SK-N-SH (cell line): Measurements from ENCODE around the gene SLX4IP. TPM values are rescaled to one million over a fixed set of nuclear protein-coding genes. Genes with fewer than 3 reads are reported as not detected.

Experiments used
- CTCF ChIA-PET: fragments of 300-600, 350-600 bp; formaldehyde crosslinking; extraction: SDS; loops from one replicate; lab custom pipeline; 2021; lab: Yijun Ruan, JAX
- POLR2A ChIA-PET: fragments of 350-600 bp; sonication (Branson Sonifier 250); formaldehyde crosslinking; extraction: SDS; loops from one replicate; lab custom pipeline; 2020; ENCODE audit warnings: antibody characterized with exemption, inconsistent platforms; lab: Yijun Ruan, JAX
- DNase-seq: peaks from one replicate; pipeline ENCODE4 v3.0.0; 2012
- H2AFZ ChIP-seq: fragments of 200-600 bp; sonication (generic); 2 replicates; pipeline ENCODE4 v1.8.1; 2016; ENCODE audit warnings: antibody characterized with exemption, mild to moderate bottlenecking, low read depth
- H3F3A ChIP-seq: fragments of 200-600 bp; sonication (generic); replicated peaks from 2 replicates; pipeline ENCODE3; 2016; ENCODE audit warnings: antibody characterized with exemption, mild to moderate bottlenecking; ENCODE audit not compliant: insufficient read depth
- H3K27ac ChIP-seq, 2 experiments: fragments of 200-500 bp in 1 of 2; fragments of 200-600 bp in 1 of 2; sonication (Bioruptor generic) in 1 of 2; sonication (generic), shearing (Covaris generic) in 1 of 2; 2 replicates each; pipeline versions ENCODE4 v1.5.1 to v1.6.1; 2014 to 2016; ENCODE audit warnings: low read depth in 2 of 2, inconsistent platforms in 1 of 2, low read length in 1 of 2, mild to moderate bottlenecking in 1 of 2, mixed read lengths in 1 of 2
- H3K27me3 ChIP-seq: fragments of 200-600 bp; sonication (generic), shearing (Covaris generic); 2 replicates; pipeline ENCODE4 v1.6.1; 2016; ENCODE audit warnings: mixed run types; ENCODE audit not compliant: insufficient read depth
- H3K36me3 ChIP-seq, 2 experiments: fragments of 200-500 bp in 1 of 2; fragments of 200-600 bp in 1 of 2; sonication (Bioruptor generic) in 1 of 2; sonication (generic) in 1 of 2; replicated peaks in 1 of 2; 2 replicates each; pipeline versions ENCODE3 to v1.5.1; 2014 to 2016; ENCODE audit warnings: low read length in 1 of 2, mild to moderate bottlenecking in 1 of 2; ENCODE audit not compliant: insufficient read depth in 2 of 2, control insufficient read depth in 1 of 2
- H3K4me1 ChIP-seq, 2 experiments: fragments of 200-500 bp in 1 of 2; fragments of 200-600 bp in 1 of 2; sonication (Bioruptor generic) in 1 of 2; sonication (generic), shearing (Covaris generic) in 1 of 2; 2 replicates each; pipeline versions ENCODE4 v1.5.1 to v1.6.1; 2014 to 2016; ENCODE audit warnings: low read depth in 1 of 2, low read length in 1 of 2, mixed run types in 1 of 2; ENCODE audit not compliant: insufficient read depth in 2 of 2, control insufficient read depth in 1 of 2
- H3K4me2 ChIP-seq: fragments of 200-600 bp; sonication (generic), shearing (Covaris generic); 2 replicates; pipeline ENCODE4 v1.6.1; 2017; ENCODE audit warnings: mixed run types
- H3K4me3 ChIP-seq, 2 experiments: fragments of 200-500 bp in 1 of 2; fragments of 200-600 bp in 1 of 2; sonication (Bioruptor generic) in 1 of 2; sonication (generic), shearing (Covaris generic) in 1 of 2; 2 replicates each; pipeline versions ENCODE4 v1.5.1 to v1.8.1; 2014 to 2016; ENCODE audit warnings: low read depth in 2 of 2, inconsistent platforms in 1 of 2, low read length in 1 of 2, mild to moderate bottlenecking in 1 of 2, mixed read lengths in 1 of 2, moderate library complexity in 1 of 2
- H3K79me2 ChIP-seq: fragments of 200-600 bp; sonication (generic); 2 replicates; pipeline ENCODE4 v1.8.1; 2017; ENCODE audit warnings: mild to moderate bottlenecking; ENCODE audit not compliant: insufficient read depth
- H3K9ac ChIP-seq: fragments of 200-600 bp; sonication (generic); 2 replicates; pipeline ENCODE4 v1.6.1; 2017; ENCODE audit warnings: mixed run types
- H3K9me2 ChIP-seq: fragments of 200-600 bp; sonication (generic); 2 replicates; pipeline ENCODE4 v1.6.1; 2017; ENCODE audit warnings: mixed run types
- H3K9me3 ChIP-seq: fragments of 200-600 bp; sonication (generic); 2 replicates; pipeline ENCODE4 v1.6.1; 2017; ENCODE audit warnings: mixed run types, mild to moderate bottlenecking, moderate library complexity
- H4K20me1 ChIP-seq: fragments of 200-600 bp; sonication (generic); 2 replicates; pipeline ENCODE4 v1.6.1; 2017; ENCODE audit warnings: mild to moderate bottlenecking, mixed run types; ENCODE audit not compliant: insufficient read depth
- EP300 ChIP-seq, 2 experiments: IDR thresholded peaks; 2 replicates each; pipeline versions ENCODE4 v1.4.0 to v1.6.1; 2012; ENCODE audit warnings: borderline replicate concordance in 1 of 2, low read depth in 1 of 2, low read length in 1 of 2
- FOSL2 ChIP-seq: IDR thresholded peaks from 2 replicates; pipeline ENCODE4 v1.4.0; 2012; ENCODE audit warnings: low read depth, mild to moderate bottlenecking, moderate library complexity, borderline replicate concordance
- JUND ChIP-seq: IDR thresholded peaks from 2 replicates; pipeline ENCODE4 v1.4.0; 2012
- NFIC ChIP-seq: IDR thresholded peaks from 2 replicates; pipeline ENCODE4 v1.4.0; 2012; ENCODE audit warnings: borderline replicate concordance
- POLR2AphosphoS5 ChIP-seq: IDR thresholded peaks from 2 replicates; pipeline ENCODE4 v1.6.1; 2012; ENCODE audit warnings: low read depth, low read length
- SIN3A ChIP-seq: IDR thresholded peaks from 2 replicates; pipeline ENCODE4 v1.6.1; 2012; ENCODE audit warnings: low read depth, mild to moderate bottlenecking, low read length, moderate library complexity, borderline replicate concordance
- SMC3 ChIP-seq: IDR thresholded peaks from 2 replicates; pipeline ENCODE4 v1.6.1; 2012; ENCODE audit warnings: low read depth, low read length, improper control_type of control experiment
- TAF1 ChIP-seq: IDR thresholded peaks from 2 replicates; pipeline ENCODE4 v1.6.1; 2012; ENCODE audit warnings: low read depth, mild to moderate bottlenecking, low read length, moderate library complexity, borderline replicate concordance
- USF1 ChIP-seq: IDR thresholded peaks from 2 replicates; pipeline ENCODE4 v1.4.0; 2012; ENCODE audit warnings: low read depth, borderline replicate concordance
- ZBTB33 ChIP-seq: IDR thresholded peaks from 2 replicates; pipeline ENCODE4 v1.4.0; 2012; ENCODE audit warnings: low read depth, borderline replicate concordance
- WGBS: methylation state at CpG from one replicate; pipeline ENCODE4 v1.1.6; 2017; ENCODE audit warnings: low lambda C conversion rate; 5-methylcytosine and 5-hydroxymethylcytosine counted together
- polyA plus RNA-seq, 3 experiments: library from polyadenylated mRNA; depleted of rRNA; stranded (reverse); fragments of >200 nt; gene quantifications; 2 replicates each; pipeline ENCODE4 v1.2.3, GENCODE V29; 2012
- TF ChIP-seq, protein P1 (sequence below): IDR thresholded peaks from 2 replicates; pipeline ENCODE4; 2012
- TF ChIP-seq, protein P2 (sequence below): fragments of 150-350 bp; IDR thresholded peaks from 2 replicates; pipeline ENCODE4 v1.6.1; 2017; ENCODE audit warnings: antibody characterized with exemption, low read length, low read depth, borderline replicate concordance

The SLX4IP gene
- polyA plus RNA-seq, 1 of the 3 experiments (the other 2 are of a cell fraction) = 1.3 TPM

DNA sequence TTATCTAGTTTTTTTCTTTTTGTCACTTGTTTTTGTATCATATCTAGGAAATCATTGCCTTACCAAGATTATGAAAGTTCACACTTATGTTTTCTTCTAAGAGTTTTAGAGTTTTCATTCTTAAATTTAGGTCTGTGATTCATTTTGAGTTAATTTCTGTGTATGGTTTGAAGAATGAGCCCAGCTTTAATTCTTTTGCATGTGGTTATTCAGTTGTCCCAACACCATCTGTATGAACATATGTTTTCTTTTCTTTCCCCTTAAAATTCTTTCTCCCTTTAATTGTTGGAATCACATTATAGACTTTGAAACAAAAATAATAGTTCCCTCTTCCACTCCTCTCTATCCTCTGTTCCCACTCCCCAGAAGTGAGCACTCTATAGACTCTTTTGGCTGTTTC, 85.4 kb downstream of the SLX4IP start:
- Histone ChIP-seq H3K4me2 (peak overlapping the region; percentile 71), H4K20me1 (no peaks in the 10 kb centered on the region), H3K4me3 (peak overlapping the region in 1 of 2 experiments; percentile 17; a peak in 2 of 4 replicates), H3K36me3 (no peaks in the 10 kb centered on the region), H3K4me1 (peaks cover 27 to 50% of the 10 kb centered on the region in 2 experiments)
- CTCF ChIA-PET = no interaction called here
- no peak for DNase-seq
- POLR2A ChIA-PET = no interaction called here
- TF ChIP-seq SIN3A (no peak), SMC3 (no peak), USF1 (no peak), ZBTB33 (no peak), FOSL2 (no peak)
- TF ChIP-seq, protein P1, sequence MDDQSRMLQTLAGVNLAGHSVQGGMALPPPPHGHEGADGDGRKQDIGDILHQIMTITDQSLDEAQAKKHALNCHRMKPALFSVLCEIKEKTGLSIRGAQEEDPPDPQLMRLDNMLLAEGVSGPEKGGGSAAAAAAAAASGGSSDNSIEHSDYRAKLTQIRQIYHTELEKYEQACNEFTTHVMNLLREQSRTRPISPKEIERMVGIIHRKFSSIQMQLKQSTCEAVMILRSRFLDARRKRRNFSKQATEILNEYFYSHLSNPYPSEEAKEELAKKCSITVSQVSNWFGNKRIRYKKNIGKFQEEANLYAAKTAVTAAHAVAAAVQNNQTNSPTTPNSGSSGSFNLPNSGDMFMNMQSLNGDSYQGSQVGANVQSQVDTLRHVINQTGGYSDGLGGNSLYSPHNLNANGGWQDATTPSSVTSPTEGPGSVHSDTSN = no peak
- TF ChIP-seq, protein P2, sequence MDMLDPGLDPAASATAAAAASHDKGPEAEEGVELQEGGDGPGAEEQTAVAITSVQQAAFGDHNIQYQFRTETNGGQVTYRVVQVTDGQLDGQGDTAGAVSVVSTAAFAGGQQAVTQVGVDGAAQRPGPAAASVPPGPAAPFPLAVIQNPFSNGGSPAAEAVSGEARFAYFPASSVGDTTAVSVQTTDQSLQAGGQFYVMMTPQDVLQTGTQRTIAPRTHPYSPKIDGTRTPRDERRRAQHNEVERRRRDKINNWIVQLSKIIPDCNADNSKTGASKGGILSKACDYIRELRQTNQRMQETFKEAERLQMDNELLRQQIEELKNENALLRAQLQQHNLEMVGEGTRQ = no peak
- TF ChIP-seq, all 33 proteins: peak for 0
- Histone ChIP-seq H2AFZ (no peak overlapping the region), H3K9me3 (no peaks in the 10 kb centered on the region), H3K9me2 (no peaks in the 10 kb centered on the region), H3K79me2 (peaks cover 15% of the 10 kb centered on the region; the same call in 1 of the 2 replicates), H3K27ac (peak overlapping the region; percentile 65 to 97; a peak in 3 of 4 replicates), H3F3A (peaks cover 38% of the 10 kb centered on the region), H3K27me3 (no peaks in the 10 kb centered on the region), H3K9ac (peak overlapping the region; percentile 52; the same call in 1 of the 2 replicates)

DNA sequence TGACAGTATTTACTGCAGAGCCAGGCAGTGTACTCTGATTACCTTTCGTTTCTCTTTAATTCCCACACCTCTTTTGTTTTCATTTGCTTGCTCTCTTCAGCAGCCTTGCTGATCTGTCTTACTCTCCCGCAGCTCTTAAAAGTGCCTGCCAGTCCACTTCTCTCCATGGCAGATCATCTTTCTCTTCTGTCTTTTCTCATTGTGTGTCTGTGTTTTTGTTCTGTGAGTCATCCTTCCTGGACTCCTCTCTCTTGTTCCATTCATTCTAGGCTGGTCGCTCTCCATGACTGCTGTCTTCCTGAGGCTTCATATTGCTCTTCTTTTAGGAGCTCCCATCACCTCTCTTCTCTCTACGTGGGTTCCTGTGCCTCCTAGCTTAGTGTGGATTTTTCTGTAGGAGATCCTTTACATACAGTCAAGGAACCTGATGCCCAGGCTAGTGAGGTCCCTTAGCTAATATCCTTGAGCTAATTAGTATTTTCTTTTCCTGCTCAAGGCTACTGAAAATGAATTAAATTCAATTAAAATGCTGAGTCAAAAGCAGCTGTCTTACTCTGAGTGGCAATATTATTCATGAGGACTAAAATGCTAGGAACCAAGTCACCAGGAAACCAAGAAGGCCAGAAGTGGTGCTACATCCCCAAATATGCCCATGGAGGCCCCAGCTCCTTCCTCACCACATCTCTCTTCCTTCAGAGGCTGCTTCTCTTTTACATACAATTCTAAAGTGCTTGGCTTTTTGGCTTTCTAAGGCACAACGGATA, 86.1 kb downstream of the SLX4IP start:
- peak overlapping the region; percentile 65 to 97 for H3K27ac ChIP-seq
- peak overlapping the region; percentile 71 for H3K4me2 ChIP-seq
- POLR2A ChIA-PET = no interaction called here
- H3K9me3 ChIP-seq = no peaks in the 10 kb centered on the region
- peak overlapping the region; percentile 21 to 26; a peak in 3 of 4 replicates for H3K4me3 ChIP-seq
- H3K9me2 ChIP-seq = no peaks in the 10 kb centered on the region
- peaks cover 27 to 50% of the 10 kb centered on the region in 2 experiments for H3K4me1 ChIP-seq
- H3F3A ChIP-seq = peaks cover 38% of the 10 kb centered on the region
- no peaks in the 10 kb centered on the region for H4K20me1 ChIP-seq
- CTCF ChIA-PET = no interaction called here
- H3K79me2 ChIP-seq = peaks cover 10% of the 10 kb centered on the region; the same call in 1 of the 2 replicates
- no peak for DNase-seq
- WGBS = 16% methylated on average over 5 of the region's 5 CpGs
- H3K36me3 ChIP-seq = no peaks in the 10 kb centered on the region
- H3K27me3 ChIP-seq = no peaks in the 10 kb centered on the region
- H3K9ac ChIP-seq = peak overlapping the region; percentile 52; the same call in 1 of the 2 replicates
- H2AFZ ChIP-seq = peak overlapping the region; percentile 18; the same call in 1 of the 2 replicates
- peak; percentile 29 to 86; a peak in 3 of 4 replicates for TF ChIP-seq EP300 (IDR thresholded peaks at IDR 0.05; ENCODE audit: borderline replicate concordance in 1 of 2, low read depth in 1 of 2, low read length in 1 of 2)
- TF ChIP-seq, protein P2 = no peak
- TF ChIP-seq NFIC = peak; percentile 78; the same call in 1 of the 2 replicates
- TF ChIP-seq, protein P1 = peak; percentile 96
- TF ChIP-seq TAF1 = peak; percentile 46; the same call in 1 of the 2 replicates
- 0 out of 2 replicates have a peak, but pooled peaks have one; percentile 60 for TF ChIP-seq SIN3A
- TF ChIP-seq USF1 = no peak
- peak; percentile 48; the same call in 1 of the 2 replicates for TF ChIP-seq POLR2AphosphoS5
- peak; percentile 91; the same call in 1 of the 2 replicates for TF ChIP-seq FOSL2
- TF ChIP-seq JUND = peak; percentile 91
